Posterior vena cava (tissue), 2 donors: Measurements from ENCODE around the gene GOSR1. TPM values are rescaled to one million over a fixed set of nuclear protein-coding genes. Genes with fewer than 3 reads are reported as not detected.
A peak's percentile ranks its signal among the peaks of the same experiment; 100 is the strongest.
"Not testable (repeated sequence)": the region's sequence is repeated elsewhere in the genome, so short reads cannot be mapped to it uniquely, and the experiment has no call there.

ENCODE experiments used
- DNase-seq: peaks from one replicate; pipeline ENCODE4 v3.0.0-alpha.2; 2020; ENCODE audit warnings: low spot score
- intact Hi-C, 2 donors: fragments of 100-400 bp; cut with DNase I; formaldehyde crosslinking; loops; one replicate each; pipeline versions ENCODE4 v1.14.1 to v1.14.2; 2022 to 2023
- total RNA-seq, 2 donors: library from RNA; stranded (reverse); fragmentation: NEBNext Ultra II Directional; extraction: Animal tissue kit (Norgen Biotek cat#: 25700); gene quantifications; one replicate each; pipeline ENCODE4 v1.2.1, GENCODE V29; 2021
- donor health status: DM: yes; HTN: yes; CAD: no.
- donor health status: DM: yes; HTN: yes; CAD: no.

Gene GOSR1
- total RNA-seq, 2 donors from 2014 or later, result 40.1 to 43.7 TPM

DNA sequence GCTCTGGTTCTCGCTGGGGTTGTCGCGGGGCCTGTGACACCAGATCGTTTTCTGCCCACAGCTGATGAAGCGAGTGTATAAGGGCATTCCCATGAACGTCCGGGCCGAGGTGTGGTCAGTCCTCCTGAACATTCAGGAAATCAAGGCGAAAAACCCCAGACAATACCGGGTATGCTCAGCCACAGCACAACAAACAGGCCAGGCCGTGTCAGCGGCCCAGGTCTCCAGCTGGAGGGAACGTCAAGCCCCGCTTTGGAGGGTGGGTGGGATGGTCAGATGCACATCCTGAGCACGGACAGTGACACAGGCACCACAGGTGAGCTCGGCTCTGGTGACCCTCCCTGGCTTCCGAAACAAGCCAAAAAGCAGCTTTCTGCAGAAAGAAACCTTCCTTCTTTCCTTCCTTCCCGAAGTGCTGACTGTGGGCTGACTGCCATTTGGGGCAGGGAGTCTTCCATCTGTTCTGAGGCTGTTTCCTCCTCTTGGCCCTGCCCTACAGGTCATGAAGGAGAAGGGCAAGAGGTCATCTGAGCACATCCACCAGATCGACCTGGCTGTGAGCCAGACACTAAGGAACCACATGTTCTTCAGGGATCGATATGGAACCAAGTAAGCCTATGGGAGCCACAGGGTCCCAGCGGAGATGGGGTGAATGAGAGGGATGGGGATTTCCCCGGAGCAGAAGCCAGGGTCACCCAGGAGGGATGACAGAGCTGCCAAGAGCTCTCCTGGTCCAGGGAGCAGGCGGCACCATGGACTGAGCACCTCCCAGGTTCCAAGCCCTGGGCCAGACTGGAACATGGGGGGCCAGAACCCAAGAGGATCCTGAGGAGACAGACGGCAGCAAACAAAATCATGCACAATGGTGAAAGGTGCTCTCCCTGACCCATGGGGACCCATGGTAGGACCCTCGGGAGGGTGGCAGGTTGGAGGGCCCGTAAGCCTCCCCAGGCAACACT, 79.4 kb downstream of the GOSR1 start:
- DNase-seq, result peak; percentile 71
- intact Hi-C loops, result no loop called here

DNA sequence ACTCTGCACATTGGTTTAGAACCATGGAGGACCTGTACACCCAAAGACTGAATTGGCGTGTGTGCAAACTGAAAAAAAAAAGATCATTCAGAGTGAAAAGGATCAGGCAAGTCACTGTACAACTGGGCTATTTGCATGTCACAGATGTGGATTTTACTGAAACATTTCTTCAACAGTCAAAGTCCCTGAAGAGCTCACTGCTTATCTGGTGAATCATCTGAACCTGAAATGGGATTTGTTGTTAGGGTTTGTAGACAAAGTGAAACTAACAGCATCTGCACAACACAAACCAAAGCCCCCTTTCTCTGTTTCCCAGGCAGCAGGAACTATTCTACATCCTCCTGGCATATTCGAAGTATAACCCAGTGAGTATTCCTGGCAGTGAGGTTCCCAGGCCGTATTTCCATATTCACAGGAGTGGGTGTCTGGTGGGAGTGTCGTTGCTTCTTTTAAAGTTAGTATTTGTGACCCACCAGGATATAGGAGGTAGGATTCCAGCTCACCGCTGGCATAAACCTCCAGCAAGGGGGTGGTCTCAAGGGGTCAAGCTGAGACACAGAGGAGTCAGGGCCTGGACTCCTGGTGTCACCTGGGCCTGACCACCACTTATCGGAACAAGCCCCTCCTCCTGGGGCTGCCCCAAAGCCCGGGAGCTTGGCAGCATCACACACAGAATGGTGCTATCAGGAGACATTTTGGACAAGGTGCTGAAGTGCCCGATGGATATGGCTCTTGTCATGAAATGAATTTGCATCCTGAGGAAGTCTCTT, 80.9 kb downstream of the GOSR1 start:
- intact Hi-C loops, result no loop called here
- DNase-seq, result peak; percentile 69

DNA sequence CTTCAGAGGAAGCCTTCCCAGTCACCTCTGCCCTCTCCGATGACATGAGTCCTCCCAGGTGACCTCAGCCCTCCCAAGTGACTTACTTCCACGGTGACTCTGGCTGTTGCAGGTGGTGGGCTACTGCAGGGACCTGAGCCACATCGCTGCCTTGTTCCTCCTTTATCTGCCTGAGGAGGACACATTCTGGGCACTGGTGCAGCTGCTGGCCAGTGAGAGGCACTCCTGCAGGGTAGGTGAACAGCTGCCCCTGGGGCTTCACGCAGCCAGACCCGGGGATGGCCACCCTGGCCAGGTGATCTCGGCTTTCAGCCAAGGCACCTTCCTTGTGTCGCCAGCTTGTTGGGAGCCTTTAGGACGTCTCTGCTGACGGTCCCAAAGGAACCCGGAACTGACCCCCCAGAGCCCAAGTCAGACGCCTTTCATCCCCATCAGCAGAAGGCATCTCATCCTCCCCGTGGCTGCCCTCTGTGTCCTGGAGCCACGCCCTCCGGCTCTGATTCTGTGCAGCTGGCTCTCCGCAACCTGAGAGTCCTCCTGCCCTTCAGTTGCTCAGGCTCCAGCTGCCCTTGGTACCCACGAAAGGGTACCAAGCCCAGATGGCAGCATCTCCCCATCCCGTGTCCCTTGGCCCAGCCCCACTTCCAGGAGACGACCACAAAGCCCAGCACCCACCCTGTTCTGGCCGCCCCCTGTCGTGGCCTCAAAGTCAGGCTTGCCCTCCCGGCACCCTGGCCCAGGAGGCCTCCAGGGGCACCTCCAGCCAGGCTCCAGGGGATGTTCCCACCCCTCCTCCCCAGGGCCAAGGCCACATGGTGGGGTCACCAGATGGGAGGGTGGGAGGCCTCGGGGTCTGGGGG, 81.7 kb downstream of the GOSR1 start:
- peak; percentile 65 for DNase-seq
- intact Hi-C loops, result no loop called here

DNA sequence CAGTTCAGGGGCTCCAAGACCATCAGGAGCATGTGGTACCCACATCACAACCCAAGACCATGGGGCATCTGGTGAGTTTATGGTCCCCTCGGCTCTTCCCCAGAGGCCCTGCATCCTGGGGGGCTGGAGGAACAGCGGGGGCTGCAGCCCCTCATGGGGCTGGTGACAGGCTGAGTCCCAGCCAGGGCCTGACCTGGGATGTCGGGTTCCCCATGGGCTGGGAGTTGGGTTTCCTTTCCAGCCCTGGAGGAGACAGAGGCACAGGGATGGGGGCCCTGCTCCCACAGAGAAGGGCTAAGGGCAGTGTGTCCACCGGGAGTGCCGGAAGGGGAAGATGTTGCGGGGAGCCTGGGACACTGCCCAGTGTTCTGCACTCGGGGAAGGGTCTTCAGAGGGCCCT, 82.4 kb downstream of the GOSR1 start:
- intact Hi-C loops, result no loop called here
- no peak for DNase-seq

DNA sequence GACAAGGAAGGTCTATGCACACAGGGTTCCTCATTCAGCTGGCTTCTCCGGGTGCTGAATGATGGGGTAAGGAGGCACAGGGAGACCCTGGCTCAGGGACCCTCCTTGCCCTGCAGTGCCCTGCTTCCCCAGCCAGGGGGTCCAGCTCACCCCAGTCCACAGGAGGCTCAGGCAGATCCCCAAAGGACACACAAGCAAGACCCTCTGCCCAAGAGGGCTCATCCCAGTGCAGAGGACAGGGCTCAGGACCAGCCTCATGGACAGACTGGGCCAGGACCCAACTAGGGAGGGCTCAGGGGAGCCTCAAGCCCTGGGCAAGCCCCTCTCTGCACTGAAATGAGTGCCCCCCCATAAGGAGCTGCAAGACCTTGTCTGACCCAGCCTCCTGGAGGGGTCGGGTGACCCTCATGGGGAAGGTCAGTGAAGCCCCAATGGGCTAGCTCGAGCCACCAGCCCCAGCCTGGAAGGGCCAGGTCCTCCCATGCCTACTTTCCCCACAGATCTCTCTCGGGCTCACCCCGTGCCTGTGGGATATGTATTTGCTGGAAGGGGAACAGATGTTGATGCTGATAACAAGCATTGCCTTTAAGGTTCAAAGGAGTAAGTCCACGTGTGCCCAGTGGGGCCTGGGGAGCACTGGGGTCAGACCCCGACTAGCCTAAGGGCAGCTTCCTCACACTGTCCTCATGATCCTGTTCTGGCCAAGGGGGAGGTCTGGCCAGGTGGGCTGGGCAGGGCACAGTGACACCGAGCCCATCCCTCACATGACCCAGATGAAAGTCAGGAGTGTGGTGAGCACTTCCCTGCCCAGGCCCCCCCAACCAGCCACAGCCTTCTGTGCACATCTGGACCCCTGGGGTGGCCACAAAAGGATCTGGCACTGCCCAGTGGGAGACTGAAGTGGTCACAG, 83.2 kb downstream of the GOSR1 start:
- DNase-seq, intact Hi-C loops: not testable (repeated sequence)

DNA sequence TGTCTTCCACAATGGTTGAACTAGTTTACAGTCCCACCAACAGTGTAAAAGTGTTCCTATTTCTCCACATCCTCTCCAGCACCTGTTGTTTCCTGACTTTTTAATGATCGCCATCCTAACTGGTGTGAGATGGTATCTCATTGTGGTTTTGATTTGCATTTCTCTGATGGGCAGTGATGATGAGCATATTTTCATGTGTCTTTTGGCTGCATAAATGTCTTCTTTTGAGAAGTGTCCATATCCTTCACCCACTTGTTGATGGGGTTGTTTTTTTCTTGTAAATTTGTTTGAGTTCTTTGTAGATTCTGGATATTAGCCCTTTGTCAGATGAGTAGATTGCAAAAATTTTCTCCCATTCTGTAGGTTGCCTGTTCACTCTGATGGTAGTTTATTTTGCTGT, 84.6 kb downstream of the GOSR1 start:
- intact Hi-C loops, DNase-seq: not testable (repeated sequence)

DNA sequence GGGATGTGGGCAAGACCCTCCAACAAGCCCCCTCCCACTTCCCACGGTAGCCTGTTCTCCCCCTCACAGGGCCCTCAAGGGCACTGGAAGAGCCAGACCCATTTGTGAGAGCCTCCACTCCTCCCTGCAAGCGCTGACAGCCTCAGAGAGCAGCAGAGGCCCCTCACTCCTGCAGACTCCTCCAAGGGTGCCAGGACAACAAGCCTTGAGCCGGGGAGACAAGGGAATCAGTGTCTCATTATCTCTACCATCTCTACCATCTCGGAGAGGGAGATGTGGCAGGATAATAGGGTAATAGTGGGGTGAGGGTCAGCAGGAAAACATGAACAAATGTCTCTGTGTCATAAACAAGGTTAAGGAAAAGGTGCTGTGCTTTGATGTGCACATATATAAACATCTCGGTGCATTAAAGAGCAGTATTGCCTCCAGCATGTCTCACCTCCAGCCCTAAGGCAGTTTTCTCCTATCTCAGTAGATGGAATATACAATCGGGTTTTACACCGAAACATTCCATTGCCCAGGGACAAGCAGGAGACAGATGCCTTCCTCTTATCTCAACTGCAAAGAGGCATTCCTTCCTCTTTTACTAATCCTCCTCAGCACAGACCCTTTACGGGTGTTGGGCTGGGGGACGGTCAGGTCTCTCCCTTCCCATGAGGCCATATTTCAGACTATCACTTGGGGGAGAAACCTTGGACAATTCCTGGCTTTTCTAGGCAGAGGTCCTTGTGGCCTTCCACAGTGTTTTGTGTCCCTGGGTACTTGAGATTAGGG, 86.1 kb downstream of the GOSR1 start:
- intact Hi-C loops, DNase-seq: not testable (repeated sequence)

DNA sequence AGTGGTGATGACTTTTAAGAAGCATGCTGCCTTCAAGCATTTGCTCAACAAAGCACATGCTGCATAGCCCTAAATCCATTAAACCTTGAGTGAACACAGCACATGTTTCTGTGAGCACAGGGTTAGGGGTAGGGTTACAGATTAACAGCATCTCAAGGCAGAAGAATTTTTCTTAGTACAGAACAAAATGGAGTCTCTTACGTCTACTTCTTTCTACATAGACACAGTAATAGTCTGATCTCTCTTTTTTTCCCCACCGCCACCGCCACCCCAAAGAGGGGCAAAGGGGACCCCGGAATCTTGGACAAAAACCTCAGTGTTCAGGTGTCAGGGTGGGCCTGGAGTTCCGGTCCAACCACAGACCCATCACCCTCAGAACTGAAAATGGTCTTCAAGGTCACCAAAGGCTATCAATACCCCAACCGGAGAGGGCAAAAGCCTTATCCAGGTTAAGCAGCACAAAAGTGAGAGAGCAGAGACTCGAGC, 86.7 kb downstream of the GOSR1 start:
- intact Hi-C loops, DNase-seq: not testable (repeated sequence)

DNA sequence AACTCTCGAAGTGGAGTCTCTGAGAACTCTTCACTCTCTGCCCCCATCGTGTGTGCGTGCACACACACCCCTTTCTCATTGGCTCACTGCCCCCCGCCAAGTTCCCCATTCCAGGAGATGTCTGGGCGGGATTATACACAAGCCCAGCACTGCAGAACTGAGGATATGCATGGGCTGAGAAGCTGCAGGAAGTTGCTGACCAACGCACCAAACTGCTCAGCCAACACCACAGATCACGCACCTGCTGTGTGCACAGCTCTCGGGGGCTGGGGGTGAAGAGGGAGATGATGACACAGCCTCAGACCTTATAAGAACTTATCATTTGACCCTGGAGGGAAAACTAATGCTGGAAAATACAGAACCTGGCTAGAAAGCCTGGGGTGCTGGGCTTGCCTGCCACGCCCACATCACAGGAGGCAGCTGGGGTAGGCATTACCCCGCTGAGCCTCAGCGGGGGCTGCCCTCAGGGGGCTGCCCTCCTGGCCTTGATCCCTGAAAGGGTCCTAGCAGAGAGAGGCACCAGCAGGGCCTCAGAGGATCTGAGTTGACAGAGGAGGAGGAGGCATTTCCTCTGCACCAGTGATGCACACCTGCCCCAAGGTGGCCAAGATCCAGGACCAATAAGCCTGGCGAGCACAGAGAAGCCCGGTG, 87.3 kb downstream of the GOSR1 start:
- peak; percentile 76 for DNase-seq
- intact Hi-C loops, result not testable (repeated sequence)

DNA sequence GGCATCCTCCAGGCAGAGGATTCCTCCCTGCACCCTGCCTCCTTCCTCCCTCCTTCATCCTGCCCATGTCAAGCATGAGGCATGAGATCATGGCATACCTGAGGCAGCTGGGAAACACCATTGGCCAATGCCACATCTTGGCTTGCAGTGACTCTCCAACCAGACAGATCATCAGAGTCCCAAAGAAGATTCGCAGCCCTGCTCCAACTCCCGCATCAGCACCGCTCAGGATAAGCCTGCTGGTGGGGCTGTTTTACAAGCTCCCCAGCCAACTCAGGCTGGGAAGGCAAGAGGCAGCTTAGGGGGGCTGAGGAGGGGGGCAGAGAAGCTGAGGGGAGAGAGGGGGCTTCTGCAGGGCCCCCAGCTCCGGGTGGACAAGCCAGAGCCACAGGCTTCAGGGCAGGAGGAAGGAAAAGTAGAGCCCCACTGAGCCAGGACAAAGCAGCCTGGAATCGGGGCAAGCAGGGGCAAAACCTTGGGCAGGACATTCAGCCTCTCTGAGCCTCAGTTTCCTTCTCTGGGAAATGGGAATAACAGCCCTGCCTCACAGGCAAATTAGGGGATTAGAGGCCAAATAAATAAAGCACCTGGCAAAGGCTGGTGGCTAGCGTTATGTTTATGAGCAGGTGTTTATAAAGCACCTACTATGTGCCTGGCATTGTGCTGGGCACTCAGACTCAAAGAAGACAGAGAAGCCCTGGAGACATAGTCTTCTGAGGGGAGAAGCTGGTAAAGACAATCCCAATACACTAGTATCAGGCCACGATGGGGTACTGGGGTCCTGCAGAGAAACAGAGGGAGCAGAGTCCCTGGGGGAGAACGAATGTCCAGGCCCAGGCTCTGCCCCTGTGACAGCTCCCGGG, 88.1 kb downstream of the GOSR1 start:
- intact Hi-C loops, result no loop called here
- no peak for DNase-seq

DNA sequence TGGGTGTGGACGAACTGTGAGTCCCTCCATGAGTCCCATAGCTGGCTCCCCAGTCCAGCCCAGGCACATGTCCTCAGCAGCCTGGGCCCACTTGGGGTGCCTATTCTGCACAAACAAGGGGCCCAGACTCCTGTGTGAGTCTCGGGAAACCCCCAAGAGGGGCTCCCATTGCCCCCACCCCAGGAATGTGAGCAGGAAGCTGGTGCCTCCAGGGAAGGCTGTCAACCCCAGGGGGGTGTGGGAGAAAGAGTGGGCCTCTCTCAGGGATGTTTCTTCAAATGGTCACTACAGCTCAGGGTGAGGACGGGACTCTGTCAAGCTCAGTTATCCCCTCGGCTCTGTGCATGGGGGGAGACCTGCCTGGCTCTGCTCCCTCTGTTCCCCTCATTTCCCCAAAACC, 88.9 kb downstream of the GOSR1 start:
- intact Hi-C loops, DNase-seq: not testable (repeated sequence)

DNA sequence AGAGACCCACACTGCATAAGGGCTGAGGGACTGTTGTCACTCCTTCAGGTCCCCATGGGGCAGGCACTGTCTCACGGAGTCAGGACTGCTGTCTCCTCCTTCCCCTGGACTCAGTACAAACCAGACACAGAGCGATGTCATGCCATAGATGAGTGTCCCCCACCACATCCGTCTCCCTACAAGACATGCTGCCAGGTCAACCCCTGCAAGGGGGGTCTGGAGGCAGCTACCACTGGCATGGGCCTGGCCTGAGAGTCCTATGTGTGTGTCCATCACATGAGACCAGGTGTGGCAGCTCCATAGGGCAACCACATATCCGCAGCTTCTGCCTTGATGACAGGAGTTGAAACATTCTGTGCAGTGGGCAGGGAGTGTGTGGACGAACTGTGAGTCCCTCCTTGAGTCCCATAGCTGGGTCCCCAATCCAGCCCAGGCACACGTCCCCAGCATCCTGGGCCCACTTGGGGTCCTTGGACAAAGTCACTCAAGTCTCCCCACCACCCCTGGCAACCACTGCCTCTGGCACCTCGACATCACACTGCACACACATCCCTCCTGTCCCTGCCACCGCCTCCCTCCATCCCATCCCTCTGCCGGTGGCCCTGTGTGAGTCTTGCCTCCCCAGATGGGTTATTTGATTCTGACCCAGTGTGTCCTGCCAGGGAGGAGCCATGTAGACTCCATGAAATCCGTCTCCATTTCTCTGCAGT, 89.5 kb downstream of the GOSR1 start:
- DNase-seq, intact Hi-C loops: not testable (repeated sequence)

DNA sequence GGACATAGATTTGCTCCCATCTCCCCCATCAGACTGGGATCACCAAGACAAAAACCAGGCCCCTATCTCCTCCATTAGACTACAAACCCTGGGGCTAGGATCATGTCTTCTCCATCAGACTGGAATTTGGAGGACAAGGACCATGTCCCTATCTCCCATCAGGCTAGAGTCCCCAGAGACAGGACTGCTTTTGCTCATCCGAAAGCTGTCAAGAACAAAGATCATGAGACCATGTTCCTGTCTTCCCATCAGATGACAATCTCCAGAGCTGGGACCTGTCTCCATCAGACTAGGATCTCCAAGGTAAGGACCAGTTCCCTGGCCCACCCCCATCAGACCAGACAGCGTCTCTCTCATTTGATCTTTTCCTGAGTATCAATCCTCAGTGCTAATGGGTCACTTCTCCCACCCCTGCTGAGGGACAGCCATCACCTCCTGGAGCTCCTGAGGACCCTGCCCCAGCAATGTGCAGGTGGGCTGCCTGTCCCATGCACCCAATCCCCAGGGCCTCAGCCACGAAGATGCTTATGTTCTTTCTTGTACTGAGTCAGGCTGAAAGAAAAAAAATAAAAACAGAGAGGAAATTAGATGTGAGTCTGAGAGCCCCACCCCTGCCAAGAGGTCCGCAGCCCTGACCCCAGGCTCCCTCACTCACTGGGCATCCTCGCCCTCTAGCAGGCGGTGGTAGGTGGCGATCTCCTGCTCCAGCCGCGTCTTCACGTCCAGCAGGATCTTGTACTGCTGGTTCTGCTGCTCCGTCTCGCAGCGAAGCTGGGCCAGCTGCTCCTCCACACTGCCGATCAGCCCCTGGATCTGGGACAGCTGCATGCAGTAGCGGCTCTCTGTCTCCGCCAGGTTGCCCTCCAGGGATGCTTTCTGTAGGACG, 90.3 kb downstream of the GOSR1 start:
- peak; percentile 62 for DNase-seq
- intact Hi-C loops, result no loop called here

DNA sequence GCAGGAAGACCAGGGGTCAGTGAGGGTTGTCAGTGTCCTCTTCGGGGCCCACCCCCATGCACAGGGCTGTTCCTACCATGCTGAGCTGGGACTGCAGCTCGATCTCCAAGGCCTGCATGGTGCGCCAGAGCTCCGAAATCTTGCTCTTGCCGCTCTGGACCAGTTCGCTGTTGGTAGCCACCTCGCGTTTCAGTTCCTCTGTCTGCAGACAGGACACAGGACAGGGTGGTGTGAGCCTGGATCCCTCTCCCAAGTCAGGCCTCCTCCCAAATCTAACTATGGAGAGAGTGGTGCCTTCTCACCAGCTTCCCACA, 90.9 kb downstream of the GOSR1 start:
- intact Hi-C loops, result no loop called here
- DNase-seq, result no peak
